GM18499 (cell line): ENCODE measurements around the gene TNFRSF25.
"Not testable (repeated sequence)": the region's sequence is repeated elsewhere in the genome, so short reads cannot be mapped to it uniquely, and the experiment has no call there.

Experiments
- ATAC-seq: cut with Tn5 transposase; IDR thresholded peaks from one replicate; pipeline ENCODE4 v1.9.1; 2021; ENCODE audit warnings: moderate number of reproducible peaks; ENCODE audit not compliant: insufficient read depth, unreplicated experiment

The TNFRSF25 gene

DNA sequence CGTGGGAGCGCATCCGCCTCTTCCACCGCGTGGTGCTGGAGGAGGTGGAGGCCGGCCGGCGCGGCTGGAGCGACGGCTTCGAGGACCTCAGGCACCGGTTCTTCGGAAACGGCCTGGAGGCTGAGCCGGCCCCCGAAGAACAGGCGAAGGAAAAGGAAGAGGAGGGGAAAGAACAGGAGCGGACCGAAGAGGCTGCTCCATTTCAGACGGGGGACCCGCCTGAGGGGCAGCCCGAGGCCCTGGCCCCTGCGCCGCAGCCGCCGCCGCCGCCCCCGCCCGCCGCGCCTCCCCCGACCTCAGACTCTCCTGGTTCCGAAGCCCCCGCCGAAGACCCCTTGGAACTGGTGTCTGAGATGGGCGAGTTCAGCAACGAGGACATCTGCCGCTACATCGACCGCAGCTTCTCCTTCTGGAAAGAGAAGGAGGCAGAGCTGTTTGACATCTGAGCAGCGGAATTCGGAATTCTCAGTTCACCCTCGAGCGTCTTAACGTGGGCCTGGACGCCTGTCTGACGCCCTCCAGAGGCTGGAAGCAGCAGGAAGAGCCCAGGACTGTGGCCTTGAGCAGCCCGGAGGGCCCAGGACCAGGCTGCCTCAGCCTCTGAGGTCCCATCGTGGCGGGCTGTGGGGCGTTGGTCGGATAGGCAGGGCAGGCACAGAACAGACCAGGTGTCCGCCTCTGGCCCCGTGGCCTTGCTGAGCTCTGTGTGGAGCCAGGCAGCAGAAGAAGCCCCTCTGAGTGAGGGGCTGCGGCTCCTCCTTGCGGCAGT, 10.0 kb downstream of the TNFRSF25 start:
- not testable (repeated sequence) for ATAC-seq

DNA sequence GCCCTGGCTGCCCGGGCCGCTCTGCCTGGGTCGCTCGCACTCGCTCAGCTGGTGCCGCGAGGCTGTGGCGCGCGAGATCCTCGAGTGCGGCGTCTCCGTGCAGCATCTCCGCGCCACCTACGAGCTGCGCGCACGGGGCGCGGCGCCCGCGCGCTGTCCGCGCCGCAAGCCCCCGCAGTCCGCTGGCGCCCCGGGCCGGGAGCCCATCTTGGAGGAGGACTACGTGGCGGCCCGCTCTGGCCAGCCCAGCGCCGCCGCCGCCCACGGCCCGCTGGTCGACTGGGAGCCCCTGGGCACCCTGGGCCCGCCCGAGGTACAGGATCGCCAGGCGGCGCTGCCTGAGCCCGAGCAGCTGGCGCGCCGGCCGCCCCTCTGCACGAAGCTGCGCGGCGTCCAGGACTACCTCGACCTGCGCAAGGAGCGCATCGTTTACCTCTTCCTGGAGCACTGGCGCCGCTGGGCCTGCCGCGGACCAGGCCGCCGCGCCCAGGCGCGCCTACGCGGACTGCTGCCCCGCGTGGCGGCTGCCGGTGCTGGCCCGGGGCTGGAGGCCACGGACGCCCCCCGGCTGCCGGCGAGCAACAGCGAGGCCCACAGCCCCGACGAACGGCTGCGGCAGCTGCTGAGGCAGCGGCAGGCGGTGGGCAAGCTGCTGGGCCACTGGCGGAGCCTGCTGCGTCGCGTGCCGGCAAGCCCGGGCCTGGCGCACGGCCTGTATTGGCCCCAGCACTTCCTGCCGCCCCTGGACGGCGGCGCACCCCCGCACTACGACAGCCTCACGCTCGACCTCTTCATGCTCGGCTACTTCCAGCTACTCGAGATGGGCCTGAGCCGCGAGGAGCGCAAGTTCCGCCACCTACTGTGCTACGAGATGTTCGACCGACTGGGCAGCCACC, 10.9 kb downstream of the TNFRSF25 start:
- ATAC-seq = no peak

DNA sequence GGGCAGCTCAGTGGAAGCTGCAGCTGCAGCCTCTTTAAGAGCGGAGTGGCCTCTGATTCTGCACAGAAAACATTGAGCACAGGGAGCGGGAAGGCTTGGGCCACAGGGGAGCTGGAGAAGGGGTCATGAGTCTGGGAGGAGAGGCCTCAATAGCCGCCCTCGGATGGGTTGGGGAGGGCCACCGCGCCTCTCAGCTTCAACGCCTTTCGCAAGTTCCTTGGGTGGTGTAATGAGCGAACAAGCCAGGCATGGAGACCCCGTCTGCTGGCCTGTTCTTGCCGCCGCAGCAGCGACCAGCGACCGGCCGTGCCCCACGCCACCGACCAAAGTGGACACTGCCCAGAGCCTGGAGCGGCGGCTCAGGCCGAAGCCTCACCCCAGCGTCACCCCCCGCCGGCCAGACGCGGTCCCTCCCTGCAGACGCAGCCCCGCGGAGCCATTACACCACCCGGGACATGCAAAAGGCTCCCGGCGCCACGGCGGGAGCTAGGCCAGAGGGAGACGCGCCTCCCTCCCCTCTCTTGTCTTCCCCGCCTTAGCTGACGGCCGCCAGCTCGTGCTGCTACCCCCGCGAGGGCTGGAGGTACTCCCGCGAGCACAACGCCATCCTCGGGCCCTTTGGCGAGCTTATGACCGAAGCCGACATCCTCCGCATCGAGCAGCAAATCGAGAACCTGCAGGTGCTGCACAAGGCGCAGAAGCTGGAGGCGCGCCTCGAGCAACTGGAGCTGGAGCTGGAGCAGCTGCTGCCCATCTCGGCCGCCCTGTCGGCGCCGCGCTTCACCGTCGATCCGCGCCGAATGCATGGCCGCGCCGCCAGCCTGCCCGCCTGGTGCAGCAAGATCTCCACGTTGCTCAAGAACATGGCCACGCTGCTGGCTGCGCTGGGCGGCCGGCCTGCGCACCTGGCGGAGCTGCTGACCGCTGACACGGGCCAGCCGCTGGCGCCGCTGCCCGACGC, 11.8 kb downstream of the TNFRSF25 start:
- not testable (repeated sequence) for ATAC-seq

DNA sequence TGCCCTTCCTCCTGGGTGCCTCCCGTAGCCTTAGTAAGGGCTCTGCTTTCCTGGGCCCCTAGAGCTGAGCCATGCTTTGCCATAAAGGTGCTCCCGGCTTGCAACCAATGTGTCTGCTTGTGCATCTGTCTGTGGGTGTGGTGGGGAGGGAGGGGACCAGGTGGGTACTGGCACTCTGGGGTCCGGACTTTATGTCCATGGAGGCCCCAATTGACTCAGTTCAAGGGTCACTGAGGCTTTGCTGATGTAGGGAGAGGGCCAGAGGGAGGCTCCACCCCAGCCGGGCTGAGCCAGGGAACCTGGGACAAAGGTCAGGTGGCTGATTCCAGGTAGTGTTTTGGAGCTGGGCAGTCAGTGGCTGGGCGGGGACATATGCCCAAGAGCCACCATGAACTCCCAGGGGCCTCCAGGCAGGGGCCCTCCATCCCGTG, 15.0 kb downstream of the TNFRSF25 start:
- ATAC-seq = no peak

DNA sequence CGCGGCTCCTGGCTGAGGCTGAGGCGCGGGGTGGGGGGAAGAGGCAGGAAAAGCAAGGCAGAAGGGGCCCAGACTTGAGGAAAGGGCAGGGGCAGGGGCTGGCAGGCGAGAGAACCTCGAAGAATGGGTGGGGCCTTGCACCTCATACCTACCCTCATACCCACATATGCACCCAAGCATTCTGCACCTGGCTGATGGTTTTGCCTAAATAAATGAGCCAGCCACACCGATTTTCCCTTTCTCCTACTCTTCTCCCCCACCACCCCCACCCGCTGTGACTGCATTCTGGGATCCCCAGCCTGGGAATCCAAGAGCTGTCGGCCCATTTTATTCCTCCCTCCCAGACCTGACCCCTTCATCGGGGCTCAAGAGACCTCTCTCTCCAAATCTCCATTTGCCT, 15.5 kb downstream of the TNFRSF25 start:
- not testable (repeated sequence) for ATAC-seq

DNA sequence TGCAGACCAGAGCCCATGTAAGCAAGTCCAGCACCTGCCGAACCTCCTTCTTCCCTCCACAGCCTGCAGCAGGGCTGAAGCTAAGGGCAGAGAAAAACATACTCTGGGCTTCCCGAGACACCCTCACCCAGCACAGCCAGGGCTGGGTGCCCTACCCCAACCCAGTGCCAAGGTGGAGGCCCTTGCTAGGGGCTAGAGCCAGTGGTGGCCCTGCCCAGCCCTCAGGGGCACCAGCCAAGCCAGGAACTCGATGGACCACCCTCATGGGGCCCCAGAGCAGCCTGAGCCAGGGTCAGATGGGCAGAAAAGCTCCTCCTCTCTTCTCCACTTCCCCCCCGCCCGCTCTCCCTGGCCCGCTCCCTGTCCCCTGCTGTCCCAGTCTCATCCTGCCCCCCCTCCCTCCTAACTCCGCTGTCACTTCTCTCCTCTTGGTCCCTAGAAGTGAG, 15.9 kb downstream of the TNFRSF25 start:
- no peak for ATAC-seq

DNA sequence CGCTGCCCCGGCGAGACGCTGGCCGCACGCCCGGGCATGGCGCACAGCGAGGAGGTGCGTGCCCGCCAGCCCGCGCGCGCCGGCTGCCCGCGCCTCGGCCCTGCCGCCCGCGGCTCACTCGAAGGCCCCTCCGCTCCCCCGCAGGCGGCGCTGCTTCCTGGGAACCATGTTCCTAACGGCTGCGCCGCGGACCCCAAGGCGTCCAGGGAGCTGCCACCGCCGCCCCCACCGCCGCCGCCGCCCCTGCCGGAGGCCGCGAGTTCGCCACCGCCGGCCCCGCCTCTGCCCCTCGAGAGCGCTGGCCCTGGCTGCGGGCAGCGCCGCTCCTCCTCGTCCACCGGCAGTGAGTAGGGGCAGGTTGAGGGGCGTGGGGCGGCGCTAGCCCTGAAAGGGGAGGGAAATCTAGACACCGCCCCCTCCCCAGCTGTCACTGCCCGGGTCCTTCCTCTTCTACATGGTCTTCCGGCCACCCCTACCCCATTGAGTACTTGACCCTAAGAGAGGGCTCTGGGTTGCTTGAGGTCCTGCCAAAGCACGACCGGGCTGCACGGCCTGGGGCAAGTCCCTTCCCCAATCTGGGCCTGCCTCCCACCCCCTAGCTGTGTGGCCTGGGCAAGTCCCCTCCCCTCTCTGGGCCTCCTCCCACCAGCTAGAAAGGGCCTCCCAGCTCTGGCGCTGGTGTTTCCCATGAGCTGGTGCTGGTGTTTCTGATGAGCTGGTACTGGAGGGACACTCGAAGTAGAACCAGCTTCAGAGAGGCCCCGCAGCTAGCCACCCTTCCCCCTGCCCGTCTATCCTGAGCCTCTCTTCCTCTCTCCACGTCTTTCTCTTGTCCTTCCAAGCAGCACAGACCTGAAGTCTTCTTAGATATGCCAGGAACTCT, 17.0 kb downstream of the TNFRSF25 start:
- ATAC-seq = no peak

DNA sequence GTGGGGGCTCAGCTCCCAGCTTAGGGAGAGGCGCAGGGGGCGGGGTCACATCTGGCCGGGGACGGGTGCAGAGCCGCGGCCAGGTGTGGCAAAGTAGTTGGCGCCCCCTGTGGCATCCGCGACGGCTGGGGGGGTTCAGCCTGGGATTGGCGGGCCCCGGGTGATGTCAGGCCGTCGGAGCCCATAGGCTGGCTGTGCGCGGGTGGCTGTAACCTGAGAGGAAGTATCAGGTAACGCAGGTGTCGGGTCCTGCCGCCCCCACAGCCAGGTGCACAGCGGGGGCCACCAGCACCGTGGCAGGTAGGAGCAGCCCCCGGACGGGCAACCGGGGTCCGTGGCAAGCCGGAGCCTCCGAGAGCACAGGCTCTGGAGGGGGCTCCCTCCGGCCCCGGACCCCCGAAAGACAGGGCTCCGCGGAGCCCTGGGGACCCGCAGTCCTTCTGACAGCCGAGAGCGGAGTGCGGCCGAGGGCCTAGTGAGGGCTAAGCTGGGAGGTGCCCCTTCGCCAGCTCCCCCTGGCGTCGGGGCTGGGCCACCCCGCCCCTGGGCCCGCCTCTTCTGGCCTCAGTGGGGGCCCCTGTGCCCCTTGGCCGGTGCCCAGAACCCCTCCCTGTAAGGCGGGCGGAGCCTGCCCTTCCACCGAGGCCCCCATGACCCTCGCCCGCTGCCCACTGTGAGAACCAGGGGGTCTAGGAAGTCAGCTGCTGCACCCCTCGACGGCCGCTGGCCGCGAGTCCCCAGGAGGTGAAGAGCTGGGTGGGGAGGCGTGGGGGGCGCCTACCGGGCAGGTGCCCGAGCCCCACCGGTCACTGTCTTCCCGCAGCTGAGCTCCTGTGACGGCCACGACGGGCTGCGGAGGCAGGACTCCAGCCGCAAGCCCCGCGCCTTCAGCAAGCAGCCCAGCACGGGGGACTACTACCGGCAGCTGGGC, 17.9 kb downstream of the TNFRSF25 start:
- ATAC-seq = no peak

DNA sequence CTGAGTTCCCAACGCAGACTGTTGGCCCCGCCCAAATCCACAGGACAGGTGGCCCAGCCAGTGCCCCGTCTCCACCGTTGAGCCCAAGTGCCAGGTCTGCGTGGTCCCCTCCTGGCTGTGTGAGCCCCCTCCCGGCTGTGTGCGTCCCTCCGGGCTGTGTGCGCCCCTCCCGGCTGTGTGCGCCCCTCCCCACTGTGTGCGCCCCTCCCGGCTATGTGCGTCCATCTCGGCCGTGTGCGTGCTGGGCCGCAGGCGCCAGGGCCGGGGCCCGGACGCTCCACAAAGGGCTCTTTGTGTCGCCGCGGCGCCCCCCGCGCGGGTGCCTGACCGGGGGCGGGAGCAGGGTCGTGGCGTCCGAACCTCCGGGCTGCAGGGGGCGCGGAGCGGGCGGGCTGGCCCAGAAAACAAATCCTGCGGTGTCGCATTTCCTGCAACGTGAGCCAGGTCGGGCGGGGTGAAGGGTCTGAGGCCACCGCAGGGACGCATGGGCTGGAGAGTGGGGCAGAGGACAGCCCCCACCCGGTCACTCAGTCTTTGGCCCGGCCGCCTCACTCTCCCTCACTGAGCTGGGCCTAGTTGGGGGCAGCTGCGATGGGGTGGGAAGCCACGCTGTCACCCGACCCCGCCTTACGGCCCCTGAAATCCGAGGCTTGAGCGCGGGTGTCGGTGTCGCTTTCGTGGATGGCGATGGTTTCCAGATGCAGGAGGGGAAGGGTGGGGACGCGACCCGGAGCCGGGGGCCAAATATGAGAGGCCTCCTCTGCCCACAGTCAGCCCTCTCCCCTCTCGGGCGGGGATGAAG, 18.8 kb downstream of the TNFRSF25 start:
- no peak for ATAC-seq

DNA sequence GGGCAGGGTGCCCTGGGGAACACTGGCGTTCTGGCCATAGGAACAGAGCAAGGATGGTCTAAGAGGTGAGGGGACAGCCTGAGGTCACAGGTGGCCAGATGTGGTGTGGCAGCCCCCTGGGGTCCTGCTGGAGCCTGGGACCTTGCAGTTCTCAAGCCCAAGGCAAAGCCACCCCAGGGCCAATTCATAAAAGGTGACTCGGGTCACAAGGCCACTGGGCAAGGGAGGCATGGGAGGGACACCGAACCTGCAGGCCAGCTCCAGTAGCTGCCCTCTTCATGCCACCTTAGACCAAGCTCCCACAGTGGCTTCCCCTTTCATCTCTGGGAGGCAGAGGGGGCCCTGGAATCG, 19.3 kb downstream of the TNFRSF25 start:
- ATAC-seq = no peak

DNA sequence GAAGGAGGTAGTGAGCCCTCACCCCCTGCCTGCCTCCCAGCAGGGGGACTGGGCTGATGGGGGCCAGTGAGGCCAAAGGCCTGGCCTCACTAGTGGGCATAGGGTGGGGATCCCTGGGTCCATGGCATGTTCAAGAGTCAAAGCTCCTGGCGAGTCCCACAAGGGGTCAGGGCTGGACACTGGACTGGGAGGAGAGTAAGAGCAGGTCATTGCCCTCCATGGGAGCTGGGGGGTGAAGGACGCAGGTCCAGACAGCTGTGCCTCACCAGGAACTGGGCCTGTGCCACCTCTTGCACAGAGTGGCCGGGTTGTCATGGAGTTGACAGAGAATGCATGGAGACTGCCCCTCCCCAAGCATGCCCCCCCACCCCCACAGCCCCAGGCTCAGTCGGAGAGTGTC, 20.0 kb downstream of the TNFRSF25 start:
- ATAC-seq = not testable (repeated sequence)

DNA sequence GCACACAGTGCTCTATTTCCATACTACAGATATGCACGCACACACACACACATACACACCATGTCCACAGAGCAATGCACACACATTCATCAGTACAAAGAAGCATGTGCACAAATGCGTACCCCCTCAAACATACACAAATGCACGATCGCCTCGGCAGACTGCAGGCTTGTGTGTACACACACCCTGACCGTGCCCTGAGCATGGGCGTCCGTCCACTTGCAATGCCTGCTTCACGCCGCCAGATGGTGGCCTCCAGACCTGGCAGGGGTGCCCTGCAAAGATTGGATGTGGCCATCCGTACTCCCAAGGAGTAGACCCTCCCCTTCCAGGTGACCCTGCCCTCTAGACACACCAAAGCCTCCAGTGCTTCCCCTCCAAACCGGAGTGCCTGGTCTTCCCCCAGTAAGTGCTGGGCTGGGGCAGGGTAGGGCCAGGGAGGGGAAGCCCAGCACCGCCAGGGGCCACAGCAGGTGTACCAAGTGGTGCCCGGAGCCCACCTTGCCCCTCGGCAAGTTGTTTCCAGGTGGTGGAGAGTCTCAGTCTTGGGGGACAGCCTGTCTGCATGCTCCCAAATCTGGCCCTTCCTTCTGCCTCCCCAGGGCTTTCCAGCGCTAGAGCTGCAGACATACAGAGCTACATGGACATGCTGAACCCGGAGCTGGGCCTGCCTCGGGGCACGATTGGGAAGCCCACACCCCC, 20.8 kb downstream of the TNFRSF25 start:
- no peak for ATAC-seq

DNA sequence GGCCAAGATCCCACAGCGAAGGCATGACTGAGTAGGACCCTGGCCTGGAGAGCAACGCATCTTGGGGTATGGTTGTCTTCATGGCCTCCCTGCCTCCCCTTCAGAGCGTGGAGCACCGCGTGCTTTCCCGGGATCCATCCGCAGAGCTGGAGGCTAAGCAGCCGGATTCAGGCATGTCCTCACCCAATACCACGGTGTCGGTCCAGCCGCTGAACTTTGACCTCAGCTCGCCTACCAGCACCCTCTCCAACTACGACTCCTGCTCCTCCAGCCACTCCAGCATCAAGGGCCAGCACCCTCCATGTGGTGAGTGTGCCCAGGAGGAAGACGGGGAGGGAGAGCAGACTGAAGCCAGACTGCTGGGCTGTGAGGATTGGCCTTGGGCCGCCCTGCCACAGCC, 21.6 kb downstream of the TNFRSF25 start:
- ATAC-seq = no peak

DNA sequence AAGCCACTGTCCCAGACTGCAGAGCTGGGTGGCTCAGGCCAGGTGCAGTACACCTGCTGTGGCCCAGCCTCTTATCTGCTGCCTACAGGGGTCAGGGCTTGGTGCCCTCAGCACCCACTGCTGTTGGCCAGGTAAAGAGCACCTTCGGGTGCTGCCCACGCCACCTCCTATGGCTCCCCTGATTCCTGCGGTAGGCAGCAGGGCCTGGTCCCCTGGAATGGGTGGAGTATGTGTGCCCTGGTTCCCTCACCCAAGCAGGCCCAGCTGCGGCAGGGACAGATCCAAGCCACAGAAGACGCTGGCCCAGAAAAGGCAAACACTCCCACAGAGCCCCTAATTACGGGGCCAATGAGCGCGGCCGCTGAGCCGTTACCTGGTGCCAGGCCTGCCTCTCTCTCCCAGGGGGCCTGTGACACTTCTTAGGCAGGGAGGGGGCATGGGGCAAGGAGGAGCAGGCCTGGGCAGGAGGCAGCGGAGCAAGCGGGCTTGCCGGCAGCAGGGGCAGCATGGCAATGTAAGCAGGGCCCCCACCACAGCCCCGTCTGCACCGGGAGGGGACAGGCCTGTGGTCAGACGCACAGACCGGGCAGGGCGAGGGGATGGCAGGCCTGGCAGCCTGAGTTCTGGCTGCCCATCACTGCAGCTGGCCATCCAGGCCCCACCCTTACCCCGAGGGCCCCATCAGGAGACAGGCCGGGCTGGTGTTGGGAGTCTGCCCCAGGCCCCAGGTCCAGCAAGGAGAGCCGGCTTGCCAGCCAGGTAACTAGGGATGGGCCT, 22.4 kb downstream of the TNFRSF25 start:
- no peak for ATAC-seq

DNA sequence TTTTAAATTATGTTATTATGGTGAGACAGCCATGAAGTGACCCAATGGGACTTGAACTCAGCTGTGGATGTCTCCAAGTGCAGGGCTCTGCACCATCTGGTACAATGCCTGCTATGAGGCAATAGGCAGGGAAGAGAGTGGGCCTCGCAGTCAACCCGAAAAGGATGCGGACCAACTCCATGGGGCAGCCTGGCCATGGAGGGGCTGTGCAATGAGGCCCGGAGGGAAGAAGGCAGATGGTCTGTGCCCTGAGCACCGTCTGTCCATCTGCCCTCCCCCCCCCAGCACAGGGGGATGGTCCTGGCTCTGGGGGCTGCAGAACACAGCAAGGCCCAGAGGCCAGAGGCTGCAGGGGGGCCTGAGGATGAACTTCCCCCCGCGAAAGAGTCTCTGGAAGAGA, 24.4 kb downstream of the TNFRSF25 start:
- no peak for ATAC-seq
